WTC11 (cell line): Measurements from ENCODE around the gene SHISAL1.

Experiments used
- JUN ChIP-seq: sonication (generic); formaldehyde crosslinking; IDR thresholded peaks from 2 replicates; pipeline ENCODE4 v1.8.0; 2023; ENCODE audit warnings: mild to moderate bottlenecking, missing genetic modification reagents
- MXD4 ChIP-seq: fragments of 250-450 bp; sonication (Bioruptor Pico); IDR thresholded peaks from 2 replicates; pipeline ENCODE4 v1.8.0; 2021; ENCODE audit warnings: mild to moderate bottlenecking, moderate library complexity, borderline replicate concordance
- NR3C1 ChIP-seq: sonication (generic); formaldehyde crosslinking; conservative IDR thresholded peaks from 2 replicates; pipeline ENCODE4 v1.8.1; 2023; ENCODE audit warnings: low read depth, mild to moderate bottlenecking, missing genetic modification reagents
- SP1 ChIP-seq: sonication (generic); formaldehyde crosslinking; conservative IDR thresholded peaks from 2 replicates; pipeline ENCODE4 v1.8.1; 2022; ENCODE audit warnings: missing genetic modification reagents
- TF ChIP-seq, protein P1 (sequence below): fragments of 200-600 bp; IDR thresholded peaks from 2 replicates; pipeline ENCODE4 v1.8.0; 2022; ENCODE audit warnings: antibody characterized with exemption
- TF ChIP-seq, protein P2 (sequence below): sonication (generic); formaldehyde crosslinking; conservative IDR thresholded peaks from 2 replicates; pipeline ENCODE4 v1.8.1; 2022; ENCODE audit warnings: mild to moderate bottlenecking, missing genetic modification reagents

DNA sequence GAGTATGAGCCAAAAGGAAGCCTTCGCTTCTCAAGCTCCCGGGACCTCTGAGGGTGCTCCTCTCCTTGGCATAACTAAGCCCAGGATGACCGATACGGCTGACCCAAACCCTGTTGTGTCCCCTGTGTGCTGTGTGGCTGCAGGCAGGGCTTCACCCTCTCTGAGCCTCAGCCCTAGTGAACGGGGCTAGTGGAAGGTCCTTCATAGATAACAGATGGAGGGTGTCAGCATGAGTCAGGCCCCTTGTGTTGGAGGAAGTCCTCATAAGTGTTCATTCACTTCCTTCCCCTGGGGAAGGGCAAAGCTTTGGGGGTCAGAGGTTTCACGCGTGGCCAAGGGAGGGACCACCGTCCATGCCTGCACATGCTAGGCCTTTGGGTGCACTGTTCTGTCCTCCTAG lies 21.5 kb downstream of the SHISAL1 start:
- TF ChIP-seq, protein P1, sequence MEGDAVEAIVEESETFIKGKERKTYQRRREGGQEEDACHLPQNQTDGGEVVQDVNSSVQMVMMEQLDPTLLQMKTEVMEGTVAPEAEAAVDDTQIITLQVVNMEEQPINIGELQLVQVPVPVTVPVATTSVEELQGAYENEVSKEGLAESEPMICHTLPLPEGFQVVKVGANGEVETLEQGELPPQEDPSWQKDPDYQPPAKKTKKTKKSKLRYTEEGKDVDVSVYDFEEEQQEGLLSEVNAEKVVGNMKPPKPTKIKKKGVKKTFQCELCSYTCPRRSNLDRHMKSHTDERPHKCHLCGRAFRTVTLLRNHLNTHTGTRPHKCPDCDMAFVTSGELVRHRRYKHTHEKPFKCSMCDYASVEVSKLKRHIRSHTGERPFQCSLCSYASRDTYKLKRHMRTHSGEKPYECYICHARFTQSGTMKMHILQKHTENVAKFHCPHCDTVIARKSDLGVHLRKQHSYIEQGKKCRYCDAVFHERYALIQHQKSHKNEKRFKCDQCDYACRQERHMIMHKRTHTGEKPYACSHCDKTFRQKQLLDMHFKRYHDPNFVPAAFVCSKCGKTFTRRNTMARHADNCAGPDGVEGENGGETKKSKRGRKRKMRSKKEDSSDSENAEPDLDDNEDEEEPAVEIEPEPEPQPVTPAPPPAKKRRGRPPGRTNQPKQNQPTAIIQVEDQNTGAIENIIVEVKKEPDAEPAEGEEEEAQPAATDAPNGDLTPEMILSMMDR = no peak
- TF ChIP-seq, protein P2, sequence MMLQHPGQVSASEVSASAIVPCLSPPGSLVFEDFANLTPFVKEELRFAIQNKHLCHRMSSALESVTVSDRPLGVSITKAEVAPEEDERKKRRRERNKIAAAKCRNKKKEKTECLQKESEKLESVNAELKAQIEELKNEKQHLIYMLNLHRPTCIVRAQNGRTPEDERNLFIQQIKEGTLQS (CRISPR knock-in tag) = no peak
- TF ChIP-seq SP1 (CRISPR knock-in tag) (no peak), NR3C1 (CRISPR knock-in tag) (no peak), MXD4 (CRISPR knock-in tag) (no peak), JUN (CRISPR knock-in tag) (no peak)
